HG02623 (cell line): Measurements from ENCODE around the gene RRP7A.
A peak's percentile ranks its signal among the peaks of the same experiment; 100 is the strongest.
"Not testable (repeated sequence)": the region's sequence is repeated elsewhere in the genome, so short reads cannot be mapped to it uniquely, and the experiment has no call there.

Source experiments
- ATAC-seq: cut with Tn5 transposase; IDR thresholded peaks from one replicate; pipeline ENCODE4 v1.9.1; 2021; ENCODE audit warnings: moderate library complexity; ENCODE audit not compliant: unreplicated experiment

The RRP7A gene

GRCh38 chr22:42536634-42537033 is 17.0 kb upstream of the RRP7A start:
- ATAC-seq = not testable (repeated sequence)

GRCh38 chr22:42536166-42536565 is 16.6 kb upstream of the RRP7A start:
- no peak for ATAC-seq

GRCh38 chr22:42535082-42535731 is 15.6 kb upstream of the RRP7A start:
- ATAC-seq = not testable (repeated sequence)

- ATAC-seq = no peak
Observed at GRCh38 chr22:42533638-42533977, 14.0 kb upstream of the RRP7A start.

GRCh38 chr22:42531401-42532084 is 11.9 kb upstream of the RRP7A start:
- not testable (repeated sequence) for ATAC-seq

GRCh38 chr22:42529435-42529834 is 9.8 kb upstream of the RRP7A start:
- not testable (repeated sequence) for ATAC-seq

- no peak for ATAC-seq
Observed at GRCh38 chr22:42528591-42529307, 9.2 kb upstream of the RRP7A start.

- no peak for ATAC-seq
Observed at GRCh38 chr22:42522546-42522945, 3.0 kb upstream of the RRP7A start.

GRCh38 chr22:42521228-42521546 is 1.6 kb upstream of the RRP7A start:
- ATAC-seq = no peak

GRCh38 chr22:42518638-42519524 is 715 bp downstream of the RRP7A start:
- ATAC-seq = peak; percentile 27

GRCh38 chr22:42517103-42517502 is 2.5 kb downstream of the RRP7A start:
- ATAC-seq = not testable (repeated sequence)

GRCh38 chr22:42515896-42516295 is 3.7 kb downstream of the RRP7A start:
- ATAC-seq = no peak

- ATAC-seq = not testable (repeated sequence)
Observed at GRCh38 chr22:42515304-42515703, 4.3 kb downstream of the RRP7A start.

GRCh38 chr22:42514331-42514730 is 5.3 kb downstream of the RRP7A start:
- not testable (repeated sequence) for ATAC-seq

GRCh38 chr22:42512273-42512990 is 7.2 kb downstream of the RRP7A start:
- ATAC-seq = not testable (repeated sequence)

GRCh38 chr22:42511401-42511891 is 8.2 kb downstream of the RRP7A start:
- ATAC-seq = no peak

GRCh38 chr22:42509548-42509947 is 10.0 kb downstream of the RRP7A start:
- ATAC-seq = no peak

- not testable (repeated sequence) for ATAC-seq
Observed at GRCh38 chr22:42508975-42509364, 10.6 kb downstream of the RRP7A start.

GRCh38 chr22:42508327-42508974 is 11.1 kb downstream of the RRP7A start:
- ATAC-seq = not testable (repeated sequence)

GRCh38 chr22:42500836-42501179 is 18.8 kb downstream of the RRP7A start:
- no peak for ATAC-seq
